HG03097 (cell line): ENCODE results near the gene KMT5C.

Experiments used
- ATAC-seq: cut with Tn5 transposase; IDR thresholded peaks from one replicate; pipeline ENCODE4 v1.9.1; 2021; ENCODE audit not compliant: unreplicated experiment, low FRiP score

KMT5C gene

GRCh38 chr19:55362990-55363716, 23.5 kb downstream of the KMT5C start, which contains the start of gene GARIN5B:
Gene GARIN5B (minus strand): TSS chr19:55363260. CDS start chr19:55363066, 194 bp downstream.
- ATAC-seq = no peak

- no peak for ATAC-seq
Observed at GRCh38 chr19:55365245-55365644, 25.6 kb downstream of the KMT5C start.

- no peak for ATAC-seq
Observed at GRCh38 chr19:55365964-55366363, 26.3 kb downstream of the KMT5C start.

DNA sequence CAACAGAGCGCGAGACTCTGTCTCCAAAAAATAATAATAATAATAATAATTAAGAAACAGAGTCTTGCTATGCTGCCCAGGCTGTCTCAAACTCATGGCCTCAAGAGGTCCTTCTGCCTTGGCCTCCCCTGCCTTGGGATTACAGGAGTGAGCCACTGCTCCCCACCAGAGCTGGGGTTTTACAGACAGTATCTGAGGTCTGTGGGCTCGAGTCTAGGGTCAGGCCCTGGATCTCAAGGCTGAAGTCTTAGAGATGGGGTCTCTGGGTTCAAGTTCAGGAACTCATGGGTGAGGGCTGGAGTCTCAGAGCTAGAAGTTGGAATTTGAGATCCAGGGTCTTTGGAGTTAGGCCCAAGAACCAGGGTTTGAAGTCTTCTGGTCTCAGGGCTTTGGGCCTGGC, 27.1 kb downstream of the KMT5C start:
- no peak for ATAC-seq

- ATAC-seq = no peak
Observed at GRCh38 chr19:55368106-55368505, 28.4 kb downstream of the KMT5C start.

- no peak for ATAC-seq
Observed at GRCh38 chr19:55368701-55369563, 29.3 kb downstream of the KMT5C start.

- no peak for ATAC-seq
Observed at GRCh38 chr19:55369653-55370304, 30.1 kb downstream of the KMT5C start.

- ATAC-seq = no peak
Observed at GRCh38 chr19:55370305-55370988, 30.8 kb downstream of the KMT5C start, which contains the start of gene IL11. Gene IL11 (minus strand): TSS chr19:55370463. CDS start chr19:55370310, 153 bp downstream.

DNA sequence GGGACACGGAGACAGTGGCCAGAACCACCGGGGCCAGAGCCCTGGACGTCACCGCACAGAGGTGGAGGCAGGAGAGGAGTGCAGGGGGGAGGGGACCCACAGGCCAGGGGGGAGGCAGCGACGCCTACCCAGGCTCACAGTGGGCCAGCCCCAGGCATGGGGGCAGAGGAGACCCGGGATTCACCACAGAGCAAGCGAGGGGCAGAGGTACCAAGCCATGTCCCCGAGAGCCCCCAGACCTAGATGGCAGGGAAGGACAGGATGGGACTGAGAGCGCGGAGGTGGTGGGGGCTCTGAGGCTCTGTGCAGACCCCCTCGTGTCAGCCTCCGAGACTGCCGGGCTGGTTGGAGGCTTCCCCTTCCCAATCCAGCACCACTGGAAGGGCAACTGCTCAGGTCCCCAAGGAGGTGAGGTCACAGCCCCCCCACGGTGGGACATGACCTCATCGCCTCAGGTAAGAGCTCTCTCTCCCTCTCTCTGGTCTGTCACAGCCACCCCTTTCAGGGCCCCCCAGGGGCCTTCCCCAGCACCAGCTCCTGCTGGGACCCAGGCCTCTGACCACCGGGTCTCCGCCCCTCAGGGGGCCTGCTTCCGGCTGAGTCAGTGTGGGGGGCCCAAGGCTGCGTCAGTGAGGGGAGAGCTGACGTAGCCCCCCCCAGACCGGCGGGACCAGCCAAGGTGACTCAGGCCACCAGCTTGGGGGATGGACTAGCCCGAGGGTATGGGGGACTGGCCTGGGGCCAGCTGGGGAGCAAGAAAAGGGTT, 32.8 kb downstream of the KMT5C start:
- no peak for ATAC-seq

GRCh38 chr19:55373306-55373992, 33.8 kb downstream of the KMT5C start:
- no peak for ATAC-seq

DNA sequence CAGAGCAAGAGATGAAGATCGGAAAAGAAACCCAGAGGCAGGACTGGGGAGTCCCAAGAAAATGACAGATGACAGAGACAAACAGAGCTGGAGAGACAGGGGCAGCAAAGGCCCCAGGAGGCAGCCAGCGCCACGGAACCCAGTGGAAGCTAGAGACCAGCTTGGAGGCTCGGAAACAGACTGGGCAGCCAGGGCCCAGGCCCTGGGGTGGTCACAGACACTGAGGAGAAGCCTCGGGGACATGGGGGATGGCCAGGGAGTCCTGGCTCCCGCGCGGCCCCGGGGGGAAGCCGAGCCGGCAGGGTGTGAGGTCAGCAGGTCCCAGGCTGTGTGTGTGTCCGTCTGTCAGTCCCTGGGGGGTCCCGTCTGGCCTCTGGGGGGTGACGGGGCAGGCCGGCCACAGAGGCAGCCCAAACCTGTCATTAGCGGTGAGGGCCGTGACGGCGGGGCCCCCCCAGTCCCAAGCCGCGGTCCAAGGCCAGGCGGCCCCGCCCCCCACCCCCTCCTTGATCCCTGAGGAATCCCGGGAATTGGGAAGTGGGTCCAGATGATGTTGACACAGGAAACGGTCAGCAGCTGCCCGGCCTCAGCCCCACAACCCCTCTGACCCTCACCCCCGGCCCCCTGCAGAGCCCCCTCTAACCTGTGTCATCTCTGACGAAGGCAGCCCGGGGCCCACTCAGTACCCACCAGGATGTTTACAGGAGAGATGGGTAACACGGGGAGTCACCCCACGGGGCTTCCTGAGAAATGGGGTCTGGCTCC, 34.5 kb downstream of the KMT5C start:
- ATAC-seq = no peak

DNA sequence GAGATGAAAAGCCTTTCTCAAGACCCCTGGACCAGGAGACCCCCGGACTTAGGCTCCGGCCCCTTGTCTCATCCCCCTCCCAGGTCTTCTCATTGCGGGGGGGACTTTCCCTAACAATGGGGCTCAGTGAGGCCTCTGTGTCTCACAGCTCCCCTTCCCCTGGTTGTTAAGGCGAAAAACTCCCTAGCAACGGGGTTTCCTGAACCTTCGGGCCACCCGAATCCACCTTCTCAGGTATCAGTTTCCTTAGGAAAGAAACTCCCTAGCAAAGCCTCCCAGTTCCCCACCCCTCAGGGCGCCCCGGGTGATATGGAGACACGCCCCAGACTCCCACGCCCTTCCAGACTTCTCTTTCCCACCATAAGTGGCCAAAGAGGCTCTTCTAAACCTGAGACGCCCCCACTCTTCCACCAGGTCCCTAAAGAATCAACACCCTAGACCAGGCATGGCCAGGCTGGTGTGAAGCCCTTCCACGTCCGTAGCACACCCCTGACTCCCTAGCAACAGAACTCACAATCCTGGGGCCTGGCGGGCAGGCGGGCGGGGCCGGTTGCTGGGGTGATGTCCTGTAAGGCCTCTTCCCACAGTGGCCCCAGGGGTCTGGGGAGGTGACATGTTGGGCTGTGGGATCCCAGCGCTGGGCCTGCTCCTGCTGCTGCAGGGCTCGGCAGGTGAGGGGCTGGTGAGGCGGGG, 36.7 kb downstream of the KMT5C start, which contains the start of gene TMEM190:
TMEM190 (plus strand) TSS at position 586 of the 693 bp plus-strand sequence; CDS start at position 614, 28 bp downstream.
- no peak for ATAC-seq

GRCh38 chr19:55377356-55378131, 37.9 kb downstream of the KMT5C start:
- no peak for ATAC-seq

GRCh38 chr19:55379174-55379573, 39.5 kb downstream of the KMT5C start:
- no peak for ATAC-seq

- ATAC-seq = no peak
Observed at GRCh38 chr19:55382013-55382412, 42.3 kb downstream of the KMT5C start.

- no peak for ATAC-seq
Observed at GRCh38 chr19:55382522-55383054, 42.9 kb downstream of the KMT5C start.
